Liver (tissue), 9 donors: ENCODE results near the gene SKI. TPM values are rescaled to one million over a fixed set of nuclear protein-coding genes. Genes with fewer than 3 reads are reported as not detected.

ENCODE experiments used
- DNase-seq: peaks from one replicate; pipeline ENCODE4 v3.0.0-alpha.2; 2017; ENCODE audit warnings: low spot score
- H3K27ac ChIP-seq, 2 donors: one replicate each; pipeline ENCODE4 v1.7.0; 2013; ENCODE audit warnings: inconsistent platforms in 2 of 2, low read length in 2 of 2, control low read depth in 1 of 2, low read depth in 1 of 2, mild to moderate bottlenecking in 1 of 2
- H3K27me3 ChIP-seq, 4 donors: one replicate each; pipeline versions ENCODE4 v1.6.1 to v1.7.0; 2013; ENCODE audit warnings: low read length in 3 of 4, inconsistent platforms in 1 of 4, mild to moderate bottlenecking in 1 of 4, moderate library complexity in 1 of 4; ENCODE audit not compliant: control insufficient read depth in 4 of 4, insufficient read depth in 4 of 4
- H3K36me3 ChIP-seq, 4 donors: one replicate each; pipeline versions ENCODE4 v1.6.1 to v1.7.0; 2013; ENCODE audit warnings: low read length in 3 of 4, mild to moderate bottlenecking in 3 of 4, low read depth in 1 of 4, moderate library complexity in 1 of 4; ENCODE audit not compliant: control insufficient read depth in 4 of 4, insufficient read depth in 3 of 4
- H3K4me1 ChIP-seq, 4 donors: one replicate each; pipeline versions ENCODE4 v1.6.1 to v1.7.0; 2013; ENCODE audit warnings: low read length in 3 of 4, mild to moderate bottlenecking in 3 of 4, moderate library complexity in 1 of 4; ENCODE audit not compliant: control insufficient read depth in 4 of 4, insufficient read depth in 4 of 4
- H3K4me3 ChIP-seq, 3 donors: one replicate each; pipeline versions ENCODE4 v1.6.1 to v1.7.0; 2013; ENCODE audit warnings: low read length in 3 of 3, control low read depth in 1 of 3, low read depth in 1 of 3, mild to moderate bottlenecking in 1 of 3
- H3K9ac ChIP-seq, 2 donors: one replicate each; pipeline ENCODE4 v1.7.0; 2013; ENCODE audit warnings: low read length in 2 of 2, mild to moderate bottlenecking in 2 of 2, moderate library complexity in 2 of 2, control low read depth in 1 of 2, low read depth in 1 of 2
- H3K9me3 ChIP-seq, 4 donors: one replicate each; pipeline versions ENCODE4 v1.6.1 to v1.7.0; 2013; ENCODE audit warnings: low read length in 3 of 4; ENCODE audit not compliant: control insufficient read depth in 4 of 4
- EGR1 ChIP-seq, 2 donors: IDR thresholded peaks; 2 replicates each; pipeline ENCODE4 v1.6.1; 2016 to 2018; ENCODE audit warnings: antibody characterized with exemption in 2 of 2, low read depth in 2 of 2
- FOXA1 ChIP-seq: IDR thresholded peaks from 2 replicates; pipeline ENCODE4 v1.6.1; 2016; ENCODE audit warnings: antibody characterized with exemption
- FOXA2 ChIP-seq: IDR thresholded peaks from 2 replicates; pipeline ENCODE4 v1.6.1; 2016; ENCODE audit warnings: antibody characterized with exemption
- GABPA ChIP-seq, 2 donors: IDR thresholded peaks in 1 of 2; conservative IDR thresholded peaks in 1 of 2; 2 replicates each; pipeline ENCODE4 v1.6.1; 2016; ENCODE audit warnings: antibody characterized with exemption in 2 of 2, mild to moderate bottlenecking in 1 of 2, moderate library complexity in 1 of 2
- HNF4A ChIP-seq, 2 donors: conservative IDR thresholded peaks; 2 replicates each; pipeline ENCODE4 v1.6.1; 2016; ENCODE audit warnings: antibody characterized with exemption in 2 of 2, mild to moderate bottlenecking in 2 of 2
- HNF4G ChIP-seq: IDR thresholded peaks from 2 replicates; pipeline ENCODE4 v1.6.1; 2016; ENCODE audit warnings: antibody characterized with exemption
- JUND ChIP-seq, 2 donors: IDR thresholded peaks; 2 replicates each; pipeline ENCODE4 v1.6.1; 2016; ENCODE audit warnings: antibody characterized with exemption in 2 of 2
- RAD21 ChIP-seq, 2 donors: IDR thresholded peaks; 2 replicates each; pipeline ENCODE4 v1.6.1; 2016; ENCODE audit warnings: antibody characterized with exemption in 2 of 2, mild to moderate bottlenecking in 2 of 2
- RXRA ChIP-seq, 2 donors: IDR thresholded peaks; 2 replicates each; pipeline ENCODE4 v1.6.1; 2017 to 2018; ENCODE audit warnings: antibody characterized with exemption in 2 of 2, mild to moderate bottlenecking in 1 of 2
- SP1 ChIP-seq: IDR thresholded peaks from 2 replicates; pipeline ENCODE4 v1.6.1; 2018; ENCODE audit warnings: antibody characterized with exemption, mild to moderate bottlenecking
- TAF1 ChIP-seq: conservative IDR thresholded peaks from 2 replicates; pipeline ENCODE4 v1.6.1; 2016; ENCODE audit warnings: antibody characterized with exemption, mild to moderate bottlenecking
- YY1 ChIP-seq: IDR thresholded peaks from 2 replicates; pipeline ENCODE4 v1.6.1; 2016; ENCODE audit warnings: antibody characterized with exemption, mild to moderate bottlenecking
- WGBS: extraction: QIAGEN DNeasy Blood & Tissue Kit; methylation state at CpG from one replicate; pipeline ENCODE4 v1.1.7; 2013; 5-methylcytosine and 5-hydroxymethylcytosine counted together
- polyA plus RNA-seq, 2 donors: library from polyadenylated mRNA; stranded (reverse) in 1 of 2; unstranded in 1 of 2; fragments of 200-250 nt in 1 of 2; fragments of >200 nt in 1 of 2; fragmentation: Nextera tagmentation in 1 of 2; extraction: Ambion mirVana in 1 of 2; gene quantifications; one replicate each; pipeline versions ENCODE4 v1.2.1 to v1.2.3, GENCODE V29; 2013 to 2015
- total RNA-seq, 2 donors: library from RNA; depleted of rRNA; stranded (reverse); fragments of >200 nt; gene quantifications; one replicate each; pipeline ENCODE4 v1.2.3, GENCODE V29; 2014
- TF ChIP-seq, protein P1 (sequence below): IDR thresholded peaks from 2 replicates; pipeline ENCODE4 v1.6.1; 2016; ENCODE audit warnings: antibody characterized with exemption
- TF ChIP-seq, protein P2 (sequence below): IDR thresholded peaks from 2 replicates; pipeline ENCODE4 v1.6.1; 2016; ENCODE audit warnings: antibody characterized with exemption, mild to moderate bottlenecking
- TF ChIP-seq, protein P3 (sequence below): fragments of 150-350 bp; IDR thresholded peaks from 2 replicates; pipeline ENCODE4 v1.5.1; 2017; ENCODE audit warnings: improper control_type of control experiment, low read depth, low read length; ENCODE audit not compliant: missing input control
- TF ChIP-seq, protein P4 (sequence below): IDR thresholded peaks from 2 replicates; pipeline ENCODE4 v1.6.1; 2016; ENCODE audit warnings: antibody characterized with exemption
- TF ChIP-seq, protein P5 (sequence below): IDR thresholded peaks from 2 replicates; pipeline ENCODE4 v1.6.1; 2016; ENCODE audit warnings: antibody characterized with exemption
- donor health status: healthy.
- donor health status: healthy.
- donor health status: healthy.
- donor health status: healthy.
- donor health status: healthy.

The SKI gene
- total and polyA plus RNA-seq, 4 donors, result 3.2 to 21.3 (median 19.5) TPM

DNA sequence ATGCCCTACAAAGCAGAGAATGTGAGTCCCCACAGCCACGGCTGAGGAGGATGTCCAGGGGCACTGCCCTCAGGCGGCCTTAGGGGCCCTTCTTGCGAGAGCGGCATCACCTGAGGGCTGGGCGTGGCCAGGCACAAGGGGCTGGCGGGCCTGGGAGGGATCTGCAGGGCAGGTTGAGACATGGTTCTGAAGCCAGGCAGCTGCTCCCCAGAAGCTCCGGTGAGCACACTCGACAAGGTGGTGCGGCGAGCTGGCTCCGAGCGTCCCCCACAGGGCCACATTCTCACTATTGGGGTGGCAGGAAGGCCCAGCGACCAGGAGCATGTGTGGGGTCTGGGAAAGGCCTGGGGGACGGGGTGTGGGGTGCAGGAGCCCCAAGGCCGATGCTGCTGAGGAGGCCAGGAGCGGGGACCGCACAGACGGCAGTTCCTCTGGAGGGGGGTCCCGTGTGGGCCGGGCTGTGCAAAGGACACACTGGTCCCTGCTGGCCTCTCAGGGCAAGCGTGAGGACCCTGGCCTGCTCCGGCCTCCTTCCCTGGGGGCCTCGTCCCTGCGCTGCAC lies 116.1 kb downstream of the SKI start:
- no peak overlapping the region for H3K4me3 ChIP-seq
- H3K27ac ChIP-seq, result no peak overlapping the region
- H3K4me1 ChIP-seq, result no peaks in the 10 kb centered on the region
- TF ChIP-seq HNF4A (conservative IDR thresholded peaks at IDR 0.05) (no peak), RXRA (IDR thresholded peaks at IDR 0.05) (no peak), YY1 (no peak), FOXA2 (no peak), FOXA1 (no peak), HNF4G (no peak), TAF1 (no peak), SP1 (no peak), RAD21 (IDR thresholded peaks at IDR 0.05) (no peak)
- TF ChIP-seq, protein P1, sequence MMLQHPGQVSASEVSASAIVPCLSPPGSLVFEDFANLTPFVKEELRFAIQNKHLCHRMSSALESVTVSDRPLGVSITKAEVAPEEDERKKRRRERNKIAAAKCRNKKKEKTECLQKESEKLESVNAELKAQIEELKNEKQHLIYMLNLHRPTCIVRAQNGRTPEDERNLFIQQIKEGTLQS, result no peak
- TF ChIP-seq, protein P2, sequence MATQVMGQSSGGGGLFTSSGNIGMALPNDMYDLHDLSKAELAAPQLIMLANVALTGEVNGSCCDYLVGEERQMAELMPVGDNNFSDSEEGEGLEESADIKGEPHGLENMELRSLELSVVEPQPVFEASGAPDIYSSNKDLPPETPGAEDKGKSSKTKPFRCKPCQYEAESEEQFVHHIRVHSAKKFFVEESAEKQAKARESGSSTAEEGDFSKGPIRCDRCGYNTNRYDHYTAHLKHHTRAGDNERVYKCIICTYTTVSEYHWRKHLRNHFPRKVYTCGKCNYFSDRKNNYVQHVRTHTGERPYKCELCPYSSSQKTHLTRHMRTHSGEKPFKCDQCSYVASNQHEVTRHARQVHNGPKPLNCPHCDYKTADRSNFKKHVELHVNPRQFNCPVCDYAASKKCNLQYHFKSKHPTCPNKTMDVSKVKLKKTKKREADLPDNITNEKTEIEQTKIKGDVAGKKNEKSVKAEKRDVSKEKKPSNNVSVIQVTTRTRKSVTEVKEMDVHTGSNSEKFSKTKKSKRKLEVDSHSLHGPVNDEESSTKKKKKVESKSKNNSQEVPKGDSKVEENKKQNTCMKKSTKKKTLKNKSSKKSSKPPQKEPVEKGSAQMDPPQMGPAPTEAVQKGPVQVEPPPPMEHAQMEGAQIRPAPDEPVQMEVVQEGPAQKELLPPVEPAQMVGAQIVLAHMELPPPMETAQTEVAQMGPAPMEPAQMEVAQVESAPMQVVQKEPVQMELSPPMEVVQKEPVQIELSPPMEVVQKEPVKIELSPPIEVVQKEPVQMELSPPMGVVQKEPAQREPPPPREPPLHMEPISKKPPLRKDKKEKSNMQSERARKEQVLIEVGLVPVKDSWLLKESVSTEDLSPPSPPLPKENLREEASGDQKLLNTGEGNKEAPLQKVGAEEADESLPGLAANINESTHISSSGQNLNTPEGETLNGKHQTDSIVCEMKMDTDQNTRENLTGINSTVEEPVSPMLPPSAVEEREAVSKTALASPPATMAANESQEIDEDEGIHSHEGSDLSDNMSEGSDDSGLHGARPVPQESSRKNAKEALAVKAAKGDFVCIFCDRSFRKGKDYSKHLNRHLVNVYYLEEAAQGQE, result no peak
- TF ChIP-seq, protein P3, sequence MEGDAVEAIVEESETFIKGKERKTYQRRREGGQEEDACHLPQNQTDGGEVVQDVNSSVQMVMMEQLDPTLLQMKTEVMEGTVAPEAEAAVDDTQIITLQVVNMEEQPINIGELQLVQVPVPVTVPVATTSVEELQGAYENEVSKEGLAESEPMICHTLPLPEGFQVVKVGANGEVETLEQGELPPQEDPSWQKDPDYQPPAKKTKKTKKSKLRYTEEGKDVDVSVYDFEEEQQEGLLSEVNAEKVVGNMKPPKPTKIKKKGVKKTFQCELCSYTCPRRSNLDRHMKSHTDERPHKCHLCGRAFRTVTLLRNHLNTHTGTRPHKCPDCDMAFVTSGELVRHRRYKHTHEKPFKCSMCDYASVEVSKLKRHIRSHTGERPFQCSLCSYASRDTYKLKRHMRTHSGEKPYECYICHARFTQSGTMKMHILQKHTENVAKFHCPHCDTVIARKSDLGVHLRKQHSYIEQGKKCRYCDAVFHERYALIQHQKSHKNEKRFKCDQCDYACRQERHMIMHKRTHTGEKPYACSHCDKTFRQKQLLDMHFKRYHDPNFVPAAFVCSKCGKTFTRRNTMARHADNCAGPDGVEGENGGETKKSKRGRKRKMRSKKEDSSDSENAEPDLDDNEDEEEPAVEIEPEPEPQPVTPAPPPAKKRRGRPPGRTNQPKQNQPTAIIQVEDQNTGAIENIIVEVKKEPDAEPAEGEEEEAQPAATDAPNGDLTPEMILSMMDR, result no peak
- TF ChIP-seq, protein P4, sequence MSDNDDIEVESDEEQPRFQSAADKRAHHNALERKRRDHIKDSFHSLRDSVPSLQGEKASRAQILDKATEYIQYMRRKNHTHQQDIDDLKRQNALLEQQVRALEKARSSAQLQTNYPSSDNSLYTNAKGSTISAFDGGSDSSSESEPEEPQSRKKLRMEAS, result no peak
- no peak for DNase-seq
- 94% methylated on average over 24 of the region's 24 CpGs for WGBS
- no peaks in the 10 kb centered on the region for H3K36me3 ChIP-seq
- no peaks in the 10 kb centered on the region for H3K9me3 ChIP-seq
- no peak overlapping the region for H3K9ac ChIP-seq
- H3K27me3 ChIP-seq, result no peaks in the 10 kb centered on the region

DNA sequence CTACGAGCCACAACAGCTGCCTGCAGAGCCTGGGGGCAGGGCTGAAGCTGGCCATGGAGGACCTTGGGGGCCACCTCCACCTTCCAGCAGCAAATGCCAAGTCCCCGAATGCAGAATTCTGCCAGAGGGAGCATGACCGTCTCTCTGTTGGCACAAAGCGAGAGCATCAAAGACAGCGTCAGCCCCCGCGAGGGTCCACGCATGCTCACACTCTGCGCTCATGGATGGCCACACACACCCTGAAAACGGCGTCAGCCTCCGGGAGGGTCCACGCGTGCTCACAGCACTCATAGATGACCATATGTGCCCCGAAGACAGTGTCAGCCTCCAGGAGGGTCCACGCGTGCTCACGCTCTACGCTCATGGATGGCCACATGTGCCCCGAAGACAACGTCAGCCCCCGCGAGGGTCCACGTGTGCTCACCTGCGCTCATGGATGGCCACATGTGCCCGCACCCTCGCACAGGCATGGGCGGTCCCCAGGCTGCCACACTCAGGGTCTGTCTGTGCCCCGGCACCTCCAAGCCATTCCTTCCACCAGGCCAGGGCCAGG lies 116.7 kb downstream of the SKI start:
- H3K4me3 ChIP-seq, result no peak overlapping the region
- no peak for DNase-seq
- H3K27me3 ChIP-seq, result no peaks in the 10 kb centered on the region
- H3K9ac ChIP-seq, result no peak overlapping the region
- TF ChIP-seq, protein P3, result no peak
- TF ChIP-seq, protein P5, sequence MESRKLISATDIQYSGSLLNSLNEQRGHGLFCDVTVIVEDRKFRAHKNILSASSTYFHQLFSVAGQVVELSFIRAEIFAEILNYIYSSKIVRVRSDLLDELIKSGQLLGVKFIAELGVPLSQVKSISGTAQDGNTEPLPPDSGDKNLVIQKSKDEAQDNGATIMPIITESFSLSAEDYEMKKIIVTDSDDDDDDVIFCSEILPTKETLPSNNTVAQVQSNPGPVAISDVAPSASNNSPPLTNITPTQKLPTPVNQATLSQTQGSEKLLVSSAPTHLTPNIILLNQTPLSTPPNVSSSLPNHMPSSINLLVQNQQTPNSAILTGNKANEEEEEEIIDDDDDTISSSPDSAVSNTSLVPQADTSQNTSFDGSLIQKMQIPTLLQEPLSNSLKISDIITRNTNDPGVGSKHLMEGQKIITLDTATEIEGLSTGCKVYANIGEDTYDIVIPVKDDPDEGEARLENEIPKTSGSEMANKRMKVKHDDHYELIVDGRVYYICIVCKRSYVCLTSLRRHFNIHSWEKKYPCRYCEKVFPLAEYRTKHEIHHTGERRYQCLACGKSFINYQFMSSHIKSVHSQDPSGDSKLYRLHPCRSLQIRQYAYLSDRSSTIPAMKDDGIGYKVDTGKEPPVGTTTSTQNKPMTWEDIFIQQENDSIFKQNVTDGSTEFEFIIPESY, result no peak
- TF ChIP-seq JUND (IDR thresholded peaks at IDR 0.05) (no peak), GABPA (IDR thresholded peaks at IDR 0.05 in 1 of 2, conservative IDR thresholded peaks at IDR 0.05 in 1 of 2) (no peak), EGR1 (IDR thresholded peaks at IDR 0.05; ENCODE audit: low read depth in 2 of 2) (no peak), TAF1 (no peak), FOXA1 (no peak), YY1 (no peak), SP1 (no peak), HNF4G (no peak)
- TF ChIP-seq, protein P2, result no peak
- H3K9me3 ChIP-seq, result no peaks in the 10 kb centered on the region
- WGBS, result 95% methylated on average over 29 of the region's 29 CpGs
- H3K27ac ChIP-seq, result no peak overlapping the region
- H3K36me3 ChIP-seq, result no peaks in the 10 kb centered on the region
- no peaks in the 10 kb centered on the region for H3K4me1 ChIP-seq
